Endothelial cell of umbilical vein (primary cell): Measurements from ENCODE around the gene UCN3. TPM values are rescaled to one million over a fixed set of nuclear protein-coding genes. Genes with fewer than 3 reads are reported as not detected.

Source experiments
- BruUV-seq: library from RNA; stranded (reverse); fragments of 400-500 nt; replicated peaks from 2 replicates; lab custom pipeline; 2021; lab: Mats Ljungman, UMichigan
- CTCF ChIA-PET: fragments of 300-600, 350-600 bp; sonication (Branson Sonifier 250); formaldehyde crosslinking; loops from one replicate; lab custom pipeline; 2021; ENCODE audit warnings: antibody characterized with exemption, inconsistent platforms; lab: Charles Lee
- POLR2A ChIA-PET: fragments of 300-600, 350-600 bp; sonication (Branson Sonifier 250); formaldehyde crosslinking; loops from one replicate; lab custom pipeline; 2021; ENCODE audit warnings: antibody characterized with exemption, inconsistent platforms; lab: Charles Lee
- DNase-seq: peaks from one replicate; pipeline ENCODE4 v3.0.0-alpha.2; 2011; ENCODE audit warnings: low read depth, low spot score
- FAIRE-seq: peaks from 2 replicates; lab custom pipeline; 2011; peaks lifted over from hg19 to GRCh38; lab: Jason Lieb, UNC
- H2AFZ ChIP-seq: 2 replicates; pipeline ENCODE4 v1.6.0; 2012; ENCODE audit warnings: low read depth, low read length, control low read depth, inconsistent platforms
- H3K27ac ChIP-seq: 2 replicates; pipeline ENCODE4 v1.5.1; 2011; ENCODE audit warnings: low read depth, mild to moderate bottlenecking, control low read depth, low read length, moderate library complexity; ENCODE audit not compliant: insufficient read depth
- H3K27me3 ChIP-seq, 2 experiments: 2 replicates each; pipeline versions ENCODE4 v1.6.0 to v1.6.1; 2011; ENCODE audit warnings: low read length in 2 of 2, mixed read lengths in 1 of 2; ENCODE audit not compliant: control insufficient read depth in 2 of 2, insufficient read depth in 2 of 2
- H3K36me3 ChIP-seq, 2 experiments: 2 replicates in 1 of 2; 3 replicates in 1 of 2; pipeline ENCODE4 v1.5.1; 2011; ENCODE audit warnings: low read length in 2 of 2, mild to moderate bottlenecking in 1 of 2, moderate library complexity in 1 of 2; ENCODE audit not compliant: control insufficient read depth in 2 of 2, insufficient read depth in 2 of 2; ENCODE audit errors: extremely low read depth in 1 of 2
- H3K4me1 ChIP-seq: 3 replicates; pipeline ENCODE4 v1.5.1; 2011; ENCODE audit warnings: mild to moderate bottlenecking, low read length; ENCODE audit not compliant: control insufficient read depth, insufficient read depth; ENCODE audit errors: extremely low read depth
- H3K4me2 ChIP-seq: 2 replicates; pipeline ENCODE4 v1.6.1; 2011; ENCODE audit warnings: low read length, control low read depth, mixed read lengths; ENCODE audit not compliant: insufficient read depth
- H3K4me3 ChIP-seq, 3 experiments: fragments of 200-600 bp in 1 of 3; sonication (generic), shearing (Covaris generic) in 1 of 3; replicated peaks in 1 of 3; 2 replicates each; pipeline ENCODE4 v1.5.1; 2011 to 2016; ENCODE audit warnings: control low read depth in 3 of 3, low read length in 3 of 3, mild to moderate bottlenecking in 2 of 3, inconsistent platforms in 1 of 3, low read depth in 1 of 3, moderate library complexity in 1 of 3; ENCODE audit not compliant: insufficient read depth in 1 of 3
- H3K79me2 ChIP-seq: 2 replicates; pipeline ENCODE4 v1.6.0; 2012; ENCODE audit warnings: low read length, inconsistent platforms; ENCODE audit not compliant: control insufficient read depth, insufficient read depth
- H3K9ac ChIP-seq: replicated peaks from 2 replicates; pipeline ENCODE3; 2011; ENCODE audit warnings: low read length, control low read depth; ENCODE audit not compliant: insufficient read depth; ENCODE audit errors: extremely low read depth
- H3K9me1 ChIP-seq: replicated peaks from 3 replicates; pipeline ENCODE4 v1.6.0; 2011; ENCODE audit warnings: mild to moderate bottlenecking, low read length; ENCODE audit not compliant: control insufficient read depth, insufficient read depth; ENCODE audit errors: extremely low read depth
- H3K9me3 ChIP-seq: replicated peaks from 2 replicates; pipeline ENCODE4 v1.5.1; 2012; ENCODE audit warnings: low read length, inconsistent platforms; ENCODE audit not compliant: control insufficient read depth, insufficient read depth
- H4K20me1 ChIP-seq: replicated peaks from 2 replicates; pipeline ENCODE3; 2011; ENCODE audit warnings: mild to moderate bottlenecking, low read length; ENCODE audit not compliant: control insufficient read depth, insufficient read depth; ENCODE audit errors: extremely low read depth
- EZH2 ChIP-seq: IDR thresholded peaks from 2 replicates; pipeline ENCODE4 v1.6.1; 2012; ENCODE audit warnings: borderline replicate concordance, low read depth, mild to moderate bottlenecking, moderate library complexity, low read length, inconsistent platforms; ENCODE audit not compliant: severe bottlenecking
- FOS ChIP-seq: IDR thresholded peaks from 2 replicates; pipeline ENCODE4 v1.6.1; 2011; ENCODE audit warnings: mild to moderate bottlenecking, low read length, moderate library complexity, borderline replicate concordance; ENCODE audit not compliant: insufficient read depth
- GATA2 ChIP-seq: IDR thresholded peaks from 2 replicates; pipeline ENCODE4 v1.7.0; 2011; ENCODE audit warnings: low read depth, mild to moderate bottlenecking, moderate library complexity, mixed read lengths, low read length; ENCODE audit not compliant: insufficient read length, insufficient read depth
- JUN ChIP-seq: IDR thresholded peaks from 2 replicates; pipeline ENCODE4 v1.6.1; 2011; ENCODE audit warnings: borderline replicate concordance, low read depth; ENCODE audit not compliant: insufficient read length, insufficient read depth
- MYC ChIP-seq: IDR thresholded peaks from one replicate; pipeline ENCODE4 v1.6.1; 2011; ENCODE audit warnings: mild to moderate bottlenecking, low read depth, low read length
- POLR2AphosphoS5 ChIP-seq: IDR thresholded peaks from 2 replicates; pipeline ENCODE4 v1.6.1; 2012; ENCODE audit warnings: low read depth, mild to moderate bottlenecking, control low read depth, low read length, moderate library complexity; ENCODE audit not compliant: insufficient read depth
- dilution Hi-C: fragments of 300-500 bp; cut with MboI; formaldehyde crosslinking; loops from one replicate; pipeline ENCODE4 v1.15.0; 2019; ENCODE audit warnings: low sequenced_read_pairs; ENCODE audit not compliant: extremely low pct_ligation_motif_present
- intact Hi-C: fragments of 100-400 bp; cut with micrococcal nuclease; formaldehyde crosslinking; loops from one replicate; pipeline ENCODE4 v1.10.0; 2022
- polyA plus RNA-seq, 4 experiments: library from polyadenylated mRNA; depleted of rRNA in 3 of 4; stranded (reverse) in 3 of 4; unstranded in 1 of 4; fragments of >200 nt; gene quantifications; 2 replicates each; pipeline versions ENCODE4 v1.2.1 to v1.2.3, GENCODE V29; 2011 to 2012; ENCODE audit warnings: missing spikeins in 1 of 4
- total RNA-seq: library from RNA; stranded (reverse); gene quantifications from 2 replicates; pipeline ENCODE4 v1.2.3, GENCODE V29; 2021
- TF ChIP-seq, protein P1 (sequence below): IDR thresholded peaks from 2 replicates; pipeline ENCODE4 v1.6.1; 2011; ENCODE audit not compliant: insufficient read depth, insufficient read length
- TF ChIP-seq, protein P2 (sequence below), 2 donors: IDR thresholded peaks; 1 replicate in 1 of 2; 2 replicates in 1 of 2; pipeline ENCODE4 v1.5.1; 2011; ENCODE audit warnings: low read length in 2 of 2, mild to moderate bottlenecking in 2 of 2, moderate library complexity in 2 of 2, control low read depth in 1 of 2, inconsistent platforms in 1 of 2, low read depth in 1 of 2; ENCODE audit not compliant: insufficient read depth in 1 of 2; ENCODE audit errors: extremely low read depth in 1 of 2

UCN3 gene
- total and polyA plus RNA-seq, 2 donors (not counting 3 experiments of a cell fraction or from before 2014, with no cell fraction given): not detected

DNA sequence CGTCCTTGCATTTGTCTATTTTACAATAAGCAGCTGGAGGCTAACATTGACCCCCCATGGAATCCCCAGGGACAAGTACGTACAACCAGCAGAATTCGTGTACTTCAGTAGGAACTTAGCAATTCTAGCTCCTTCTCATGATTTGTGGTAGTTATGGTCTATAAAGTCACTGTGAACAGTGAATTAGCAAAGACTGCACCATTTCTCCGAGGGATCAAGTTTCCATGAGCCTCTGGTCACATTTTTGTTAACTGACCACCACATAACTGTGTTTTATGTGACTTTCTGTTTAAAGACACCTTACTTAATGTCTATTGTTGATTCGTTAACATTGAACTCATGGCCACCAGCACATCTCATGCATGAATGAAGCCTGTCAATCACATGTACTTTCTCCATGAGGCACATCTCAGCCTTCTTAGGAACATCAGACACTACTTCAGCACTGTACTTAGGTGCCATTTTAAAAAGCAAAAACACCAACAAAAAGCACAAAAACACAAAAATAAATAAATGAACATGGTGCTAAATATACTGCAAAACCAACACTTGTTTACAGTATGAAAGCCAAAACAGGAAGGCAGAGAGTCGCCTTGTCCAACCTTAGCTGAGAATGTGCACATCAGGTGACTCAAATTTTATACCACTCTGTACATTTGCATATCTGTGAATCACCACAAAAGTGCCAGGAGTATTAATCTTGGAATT lies 9.0 kb upstream of the UCN3 start:
- no TSS peak for BruUV-seq
- FAIRE-seq (no peak), DNase-seq (no peak)
- H3K4me3 ChIP-seq: no peak overlapping the region
- no peaks in the 10 kb centered on the region for H3K9me1 ChIP-seq
- intact Hi-C loops: no loop called here
- dilution Hi-C loops: no loop called here
- H3K27ac ChIP-seq: no peak overlapping the region
- no peaks in the 10 kb centered on the region for H3K36me3 ChIP-seq
- H3K4me2 ChIP-seq: no peak overlapping the region
- no peak overlapping the region for H2AFZ ChIP-seq
- no peak for TF ChIP-seq FOS
- TF ChIP-seq, protein P1, sequence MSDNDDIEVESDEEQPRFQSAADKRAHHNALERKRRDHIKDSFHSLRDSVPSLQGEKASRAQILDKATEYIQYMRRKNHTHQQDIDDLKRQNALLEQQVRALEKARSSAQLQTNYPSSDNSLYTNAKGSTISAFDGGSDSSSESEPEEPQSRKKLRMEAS: no peak
- no peaks in the 10 kb centered on the region for H3K9me3 ChIP-seq
- no peaks in the 10 kb centered on the region for H3K4me1 ChIP-seq
- ChIA-PET CTCF (no interaction called here), POLR2A (no interaction called here)
- H3K79me2 ChIP-seq: no peaks in the 10 kb centered on the region
- no peaks in the 10 kb centered on the region for H4K20me1 ChIP-seq
- H3K27me3 ChIP-seq: peaks cover 0 to 23% of the 10 kb centered on the region in 2 experiments
- H3K9ac ChIP-seq: no peak overlapping the region

DNA sequence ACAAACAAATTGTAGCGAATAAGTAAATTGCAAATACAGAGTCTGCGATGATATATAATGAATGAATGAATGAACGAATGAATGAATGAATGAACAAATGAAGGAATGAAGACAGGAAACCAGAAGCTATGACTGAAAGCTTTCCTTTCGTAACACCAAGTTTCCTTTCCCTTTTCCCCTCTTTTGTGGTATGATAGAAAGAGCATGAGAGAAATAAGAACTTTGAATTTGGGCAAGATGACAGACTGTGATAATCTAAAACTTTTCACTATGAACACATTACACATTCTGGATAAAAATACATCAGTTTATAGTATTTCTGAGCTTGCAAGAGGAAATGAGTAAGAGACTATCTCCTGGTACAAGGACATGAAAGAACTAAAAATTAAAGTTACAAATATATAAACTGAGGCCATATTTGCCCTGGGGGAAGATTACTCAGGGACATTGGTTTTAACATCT lies 8.4 kb upstream of the UCN3 start:
- Histone ChIP-seq H4K20me1 (no peaks in the 10 kb centered on the region), H3K27me3 (peaks cover 0 to 26% of the 10 kb centered on the region in 2 experiments), H3K9ac (no peak overlapping the region), H3K27ac (no peak overlapping the region), H3K4me2 (no peak overlapping the region), H2AFZ (no peak overlapping the region), H3K9me1 (no peaks in the 10 kb centered on the region), H3K79me2 (no peaks in the 10 kb centered on the region), H3K36me3 (no peaks in the 10 kb centered on the region), H3K9me3 (no peaks in the 10 kb centered on the region), H3K4me1 (no peaks in the 10 kb centered on the region), H3K4me3 (no peak overlapping the region)
- CTCF ChIA-PET: interaction anchor here (1.7 kb wide), 1 partner anchor 507 kb away, joined by 4 read pairs; no protein-coding TSS in a partner anchor
- no peak for FAIRE-seq
- DNase-seq: no peak
- intact Hi-C loops (no loop called here), dilution Hi-C loops (no loop called here)
- POLR2A ChIA-PET: no interaction called here
- no TSS peak for BruUV-seq
- TF ChIP-seq, protein P2, sequence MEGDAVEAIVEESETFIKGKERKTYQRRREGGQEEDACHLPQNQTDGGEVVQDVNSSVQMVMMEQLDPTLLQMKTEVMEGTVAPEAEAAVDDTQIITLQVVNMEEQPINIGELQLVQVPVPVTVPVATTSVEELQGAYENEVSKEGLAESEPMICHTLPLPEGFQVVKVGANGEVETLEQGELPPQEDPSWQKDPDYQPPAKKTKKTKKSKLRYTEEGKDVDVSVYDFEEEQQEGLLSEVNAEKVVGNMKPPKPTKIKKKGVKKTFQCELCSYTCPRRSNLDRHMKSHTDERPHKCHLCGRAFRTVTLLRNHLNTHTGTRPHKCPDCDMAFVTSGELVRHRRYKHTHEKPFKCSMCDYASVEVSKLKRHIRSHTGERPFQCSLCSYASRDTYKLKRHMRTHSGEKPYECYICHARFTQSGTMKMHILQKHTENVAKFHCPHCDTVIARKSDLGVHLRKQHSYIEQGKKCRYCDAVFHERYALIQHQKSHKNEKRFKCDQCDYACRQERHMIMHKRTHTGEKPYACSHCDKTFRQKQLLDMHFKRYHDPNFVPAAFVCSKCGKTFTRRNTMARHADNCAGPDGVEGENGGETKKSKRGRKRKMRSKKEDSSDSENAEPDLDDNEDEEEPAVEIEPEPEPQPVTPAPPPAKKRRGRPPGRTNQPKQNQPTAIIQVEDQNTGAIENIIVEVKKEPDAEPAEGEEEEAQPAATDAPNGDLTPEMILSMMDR (IDR thresholded peaks at IDR 0.05; ENCODE audit: extremely low read depth in 1 of 2, insufficient read depth in 1 of 2, low read depth in 1 of 2, low read length in 2 of 2): no peak
- TF ChIP-seq EZH2: no peak
- TF ChIP-seq MYC: no peak
- TF ChIP-seq, protein P1: no peak
- TF ChIP-seq POLR2AphosphoS5: no peak
- TF ChIP-seq GATA2: no peak
- no peak for TF ChIP-seq JUN
- TF ChIP-seq FOS: no peak
